Bronchial epithelial cell (primary cell): ENCODE measurements around the gene TLE3. TPM values are rescaled to one million over a fixed set of nuclear protein-coding genes. Genes with fewer than 3 reads are reported as not detected.

Source experiments
- DNase-seq: peaks from one replicate; pipeline ENCODE4 v3.0.0-alpha.2; 2010; ENCODE audit warnings: low read depth
- FAIRE-seq: peaks from 2 replicates; lab custom pipeline; 2011; peaks lifted over from hg19 to GRCh38; lab: Jason Lieb, UNC
- H3K27me3 ChIP-seq: 2 replicates; pipeline ENCODE4 v1.5.1; 2011; ENCODE audit warnings: low read length; ENCODE audit not compliant: control insufficient read depth, insufficient read depth
- H3K36me3 ChIP-seq: 2 replicates; pipeline ENCODE4 v1.5.1; 2011; ENCODE audit warnings: low read length; ENCODE audit not compliant: control insufficient read depth, insufficient read depth
- H3K4me3 ChIP-seq: 2 replicates; pipeline ENCODE4 v1.5.1; 2011; ENCODE audit warnings: mild to moderate bottlenecking, low read depth, low read length, control low read depth
- total RNA-seq: library from RNA; depleted of rRNA; stranded (reverse); fragments of >200 nt; gene quantifications from 2 replicates; pipeline ENCODE4 v1.2.1, GENCODE V29; 2014
- TF ChIP-seq, protein P1 (sequence below): IDR thresholded peaks from 2 replicates; pipeline ENCODE4 v1.5.1; 2011; ENCODE audit warnings: mild to moderate bottlenecking, moderate library complexity, low read length, control low read depth, inconsistent platforms; ENCODE audit not compliant: insufficient read depth, severe bottlenecking

TLE3 gene
- total RNA-seq, 1 donor from 2014 or later, result 19.2 TPM

GRCh38 chr15:70053716-70054229 is 43.9 kb downstream of the TLE3 start:
- peaks cover 43% of the 10 kb centered on the region for H3K36me3 ChIP-seq
- TF ChIP-seq, protein P1, sequence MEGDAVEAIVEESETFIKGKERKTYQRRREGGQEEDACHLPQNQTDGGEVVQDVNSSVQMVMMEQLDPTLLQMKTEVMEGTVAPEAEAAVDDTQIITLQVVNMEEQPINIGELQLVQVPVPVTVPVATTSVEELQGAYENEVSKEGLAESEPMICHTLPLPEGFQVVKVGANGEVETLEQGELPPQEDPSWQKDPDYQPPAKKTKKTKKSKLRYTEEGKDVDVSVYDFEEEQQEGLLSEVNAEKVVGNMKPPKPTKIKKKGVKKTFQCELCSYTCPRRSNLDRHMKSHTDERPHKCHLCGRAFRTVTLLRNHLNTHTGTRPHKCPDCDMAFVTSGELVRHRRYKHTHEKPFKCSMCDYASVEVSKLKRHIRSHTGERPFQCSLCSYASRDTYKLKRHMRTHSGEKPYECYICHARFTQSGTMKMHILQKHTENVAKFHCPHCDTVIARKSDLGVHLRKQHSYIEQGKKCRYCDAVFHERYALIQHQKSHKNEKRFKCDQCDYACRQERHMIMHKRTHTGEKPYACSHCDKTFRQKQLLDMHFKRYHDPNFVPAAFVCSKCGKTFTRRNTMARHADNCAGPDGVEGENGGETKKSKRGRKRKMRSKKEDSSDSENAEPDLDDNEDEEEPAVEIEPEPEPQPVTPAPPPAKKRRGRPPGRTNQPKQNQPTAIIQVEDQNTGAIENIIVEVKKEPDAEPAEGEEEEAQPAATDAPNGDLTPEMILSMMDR, result no peak
- FAIRE-seq, result no peak

DNA sequence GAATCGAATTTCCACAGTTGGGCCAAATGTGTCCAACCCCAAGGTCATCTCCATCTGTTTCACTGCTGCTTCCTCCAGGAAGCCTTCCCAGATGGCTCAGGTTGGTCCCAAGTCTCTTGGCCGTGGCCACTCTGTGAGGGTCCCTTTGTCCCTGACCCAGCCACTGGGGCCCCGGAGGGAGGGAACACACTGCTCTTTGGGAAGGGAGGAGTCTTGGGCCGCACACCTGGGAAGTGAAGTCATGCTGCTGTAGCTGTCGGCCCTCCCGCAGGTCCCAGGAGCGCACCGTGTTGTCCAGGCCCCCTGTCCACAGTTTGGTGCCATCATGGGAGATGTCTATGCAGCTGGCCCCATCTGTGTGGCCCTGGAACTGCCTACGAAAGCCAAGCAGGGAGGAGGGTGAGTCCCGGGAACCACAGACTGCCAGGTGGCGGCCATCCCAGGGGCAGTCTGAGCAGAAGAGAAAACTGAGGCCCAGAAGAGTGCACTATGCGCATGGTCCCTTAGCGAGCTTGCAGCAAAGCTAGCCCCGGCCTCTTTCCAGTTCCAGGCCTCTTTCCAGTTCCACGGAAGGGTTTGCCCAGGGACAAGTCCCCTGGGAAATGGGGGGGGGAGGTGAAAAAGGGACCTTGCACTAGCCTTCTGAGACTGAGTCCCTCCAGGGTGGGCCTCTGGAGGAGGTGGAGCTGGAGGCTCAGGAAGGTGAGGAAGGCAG is 44.6 kb downstream of the TLE3 start:
- Histone ChIP-seq H3K4me3 (no peak overlapping the region), H3K36me3 (peaks cover 37% of the 10 kb centered on the region), H3K27me3 (no peaks in the 10 kb centered on the region)
- no peak for FAIRE-seq
- TF ChIP-seq, protein P1, result no peak
- no peak for DNase-seq

More at GRCh38 chr15:70053716-70054229, 43.9 kb downstream of the TLE3 start:
- Histone ChIP-seq H3K27me3 (no peaks in the 10 kb centered on the region), H3K4me3 (no peak overlapping the region)
- DNase-seq, result no peak

DNA sequence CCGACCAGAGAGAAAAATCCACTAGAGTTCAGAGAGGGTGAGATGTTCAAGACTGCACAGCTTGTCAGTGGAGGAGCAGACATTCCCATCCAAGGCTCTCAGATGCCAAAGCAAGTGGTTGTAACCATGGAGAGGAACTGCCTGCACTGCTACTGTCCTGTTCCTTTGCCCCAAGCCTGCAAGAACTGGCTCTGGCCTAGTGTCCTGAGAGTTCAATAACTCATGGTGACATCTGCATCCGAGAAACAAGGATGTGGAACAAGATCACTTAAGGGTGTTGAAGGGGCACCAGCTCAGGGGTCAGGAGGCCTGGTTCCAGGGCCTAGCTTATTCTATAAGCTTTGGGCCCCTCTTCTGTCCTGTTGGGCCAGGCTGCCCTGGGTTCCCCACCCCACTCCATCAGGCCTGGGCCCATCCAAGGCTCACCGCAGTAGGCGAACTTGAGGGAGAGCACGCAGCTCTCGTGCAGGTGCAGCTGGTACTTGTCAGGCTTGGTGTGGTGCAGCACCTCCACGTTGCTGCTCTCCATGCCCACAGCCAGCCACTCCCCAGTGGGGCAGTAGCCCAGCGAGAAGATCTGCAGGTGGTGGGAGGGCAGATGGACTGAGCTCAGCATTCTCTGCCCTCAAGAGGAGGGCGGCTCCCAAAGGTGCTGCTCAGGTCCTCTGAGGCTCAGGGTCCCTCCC is 45.6 kb downstream of the TLE3 start:
- no peak overlapping the region for H3K4me3 ChIP-seq
- FAIRE-seq, result no peak
- H3K27me3 ChIP-seq, result no peaks in the 10 kb centered on the region
- DNase-seq, result no peak
- H3K36me3 ChIP-seq, result peaks cover 30% of the 10 kb centered on the region
- TF ChIP-seq, protein P1, result no peak

- Histone ChIP-seq H3K27me3 (no peaks in the 10 kb centered on the region), H3K36me3 (peaks cover 26% of the 10 kb centered on the region), H3K4me3 (no peak overlapping the region)
- no peak for DNase-seq
- TF ChIP-seq, protein P1, result no peak
- FAIRE-seq, result no peak
These were observed 46.7 kb downstream of the TLE3 start for GRCh38 chr15:70050970-70051369.

DNA sequence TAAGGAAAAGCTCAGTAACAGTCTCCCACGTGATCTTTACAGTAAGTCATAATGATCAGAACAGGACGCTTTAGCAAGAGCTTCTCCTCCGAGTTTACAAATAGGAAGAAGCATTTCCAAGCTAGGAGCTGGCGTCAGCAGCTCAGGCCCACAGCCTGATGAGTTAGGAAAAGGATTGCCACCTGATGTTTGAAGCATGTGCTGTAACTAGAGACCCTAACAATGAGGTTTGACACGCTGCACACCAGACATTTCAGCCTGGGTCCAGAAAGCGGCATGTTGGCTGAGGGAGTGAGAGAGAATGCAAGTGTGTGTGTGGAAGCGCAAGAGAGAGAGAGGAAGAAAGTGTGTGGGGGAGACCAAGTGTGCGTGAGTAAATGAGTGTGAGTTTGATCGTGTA is 47.3 kb downstream of the TLE3 start:
- TF ChIP-seq, protein P1, result no peak
- H3K4me3 ChIP-seq, result no peak overlapping the region
- FAIRE-seq, result peak; percentile 70
- no peak for DNase-seq
- H3K27me3 ChIP-seq, result no peaks in the 10 kb centered on the region
- H3K36me3 ChIP-seq, result peaks cover 25% of the 10 kb centered on the region
